NCI-H69 (cell line): Measurements from ENCODE around the gene BPIFB4.
"Not testable (repeated sequence)": the region's sequence is repeated elsewhere in the genome, so short reads cannot be mapped to it uniquely, and the experiment has no call there.

Source experiments
- DNase-seq: peaks from one replicate; lab custom pipeline; 2025; lab: John Stamatoyannopoulos, UW

BPIFB4 gene

GRCh38 chr20:33086052-33086722, 6.7 kb downstream of the BPIFB4 start:
- no peak for DNase-seq

GRCh38 chr20:33091147-33091546, 11.7 kb downstream of the BPIFB4 start:
- no peak for DNase-seq

DNA sequence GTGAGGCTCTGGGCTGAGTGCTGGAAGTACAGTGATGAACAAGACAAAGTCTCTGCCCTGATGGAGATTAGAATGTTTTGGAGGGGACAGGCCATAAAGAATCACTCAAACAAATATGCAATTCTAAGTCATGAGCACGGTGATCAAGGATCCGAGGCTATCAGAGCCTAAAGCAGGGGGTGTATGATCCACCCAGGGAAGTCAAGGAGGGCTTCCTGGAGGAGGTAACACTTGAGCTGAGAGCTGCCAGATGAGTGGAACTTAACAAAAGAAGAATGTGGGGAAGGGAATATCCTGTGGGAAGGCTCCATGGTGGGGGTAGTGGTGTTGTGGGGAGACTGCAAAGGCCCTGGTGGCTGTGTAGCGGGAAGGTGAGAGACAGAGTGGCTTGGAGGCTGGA, 12.2 kb downstream of the BPIFB4 start:
- DNase-seq = no peak

DNA sequence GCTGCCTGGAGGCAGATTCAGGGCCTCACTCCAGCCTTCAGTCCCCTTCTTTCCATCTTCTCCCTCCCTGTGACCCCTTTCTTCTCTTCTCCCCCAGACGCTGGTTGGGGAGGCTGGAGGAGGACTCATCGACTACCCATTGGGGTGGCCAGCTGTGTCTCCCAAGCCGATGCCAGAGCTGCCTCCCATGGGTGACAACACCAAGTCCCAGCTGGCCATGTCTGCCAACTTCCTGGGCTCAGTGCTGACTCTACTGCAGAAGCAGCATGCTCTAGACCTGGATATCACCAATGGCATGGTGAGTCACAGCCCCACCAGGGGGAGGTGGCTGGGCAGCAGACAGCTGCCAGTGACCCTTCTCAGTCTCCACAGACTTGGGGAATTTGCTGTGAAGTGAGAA, 12.9 kb downstream of the BPIFB4 start:
- no peak for DNase-seq

DNA sequence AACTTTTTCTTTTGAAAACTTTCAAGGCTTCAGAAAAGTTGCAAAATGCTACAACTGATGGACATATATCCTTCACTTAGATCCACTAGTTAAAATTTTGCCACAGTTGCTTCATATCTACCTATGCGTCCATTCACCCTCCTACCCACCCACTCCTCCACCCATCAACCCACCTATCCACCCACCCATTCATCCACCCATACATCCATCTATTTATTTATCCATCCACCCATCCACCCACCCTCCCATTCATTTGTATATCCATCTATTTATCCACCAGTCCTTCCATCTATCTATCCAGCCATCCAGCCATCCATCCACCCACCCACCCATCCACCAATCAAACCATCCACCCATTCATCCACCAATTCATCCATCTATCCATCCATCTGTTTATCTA, 13.6 kb downstream of the BPIFB4 start:
- DNase-seq = no peak

DNA sequence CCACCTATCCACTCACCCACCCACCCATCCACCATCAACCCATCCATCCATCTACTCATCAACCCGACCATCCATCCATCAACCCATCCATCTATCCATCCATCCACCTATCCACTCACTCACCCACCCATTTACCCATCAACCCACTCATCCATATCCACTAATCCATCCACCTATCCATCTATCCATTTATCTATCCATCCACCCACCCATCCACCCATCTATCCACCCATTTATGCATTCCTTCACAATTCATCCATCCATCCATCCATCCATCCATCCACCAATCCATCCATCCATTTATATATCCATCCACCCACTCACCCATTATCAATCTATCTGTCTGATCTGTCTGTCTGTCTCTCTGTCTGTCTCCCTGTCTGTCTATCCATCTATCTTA, 14.1 kb downstream of the BPIFB4 start:
- no peak for DNase-seq

DNA sequence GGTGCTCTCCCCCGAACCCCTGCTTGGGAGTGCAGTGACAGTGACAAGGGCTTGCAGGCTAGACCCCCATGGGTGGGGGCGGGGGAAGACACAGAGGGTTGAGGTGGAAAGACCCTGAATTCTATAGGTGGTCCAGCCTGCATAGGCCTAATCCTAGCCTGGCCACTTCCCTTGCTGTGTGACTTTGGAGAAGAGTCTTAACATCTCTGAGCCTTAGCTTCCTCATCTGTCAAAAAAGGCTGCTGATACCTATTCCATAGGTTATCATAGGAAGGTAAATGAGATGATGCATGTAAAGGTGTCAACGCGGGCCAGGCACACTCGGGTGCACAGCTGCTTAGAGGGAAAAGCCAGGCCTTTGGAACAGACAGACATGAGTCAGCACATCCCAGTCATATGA, 15.8 kb downstream of the BPIFB4 start:
- DNase-seq = no peak

DNA sequence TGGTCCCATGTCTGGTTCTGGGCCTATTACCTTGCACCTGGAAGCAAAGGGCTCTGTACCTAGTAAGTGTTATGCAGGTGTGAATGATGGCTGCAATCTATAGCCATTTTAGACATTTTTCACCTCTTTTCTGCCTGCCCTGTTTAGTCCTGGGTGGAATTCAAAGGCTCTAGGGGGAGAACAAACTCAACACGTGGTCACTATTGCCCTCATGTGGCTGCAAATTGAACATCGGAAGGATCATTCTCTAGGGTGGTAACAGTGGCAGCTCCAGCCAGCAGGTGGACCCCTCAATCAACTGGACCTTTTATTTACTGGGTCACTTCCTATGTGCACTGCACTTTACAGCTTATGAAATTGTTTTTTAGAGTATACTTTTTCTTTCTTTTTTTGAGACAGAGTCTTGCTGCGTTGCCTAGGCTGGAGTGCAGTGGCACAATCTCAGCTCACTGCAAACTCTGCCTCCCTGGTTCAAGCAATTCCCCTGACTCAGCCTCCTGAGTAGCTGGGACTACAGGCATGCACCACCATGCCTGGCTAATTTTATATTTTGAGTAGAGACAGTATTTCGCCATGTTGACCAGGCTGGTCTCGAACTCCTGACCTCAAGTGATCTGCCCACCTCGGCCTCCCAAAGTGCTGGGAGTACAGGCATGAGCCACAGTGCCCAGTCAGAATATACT, 16.6 kb downstream of the BPIFB4 start:
- peak; percentile 73 for DNase-seq

- no peak for DNase-seq
These were observed 17.6 kb downstream of the BPIFB4 start for GRCh38 chr20:33097001-33097400.

GRCh38 chr20:33099843-33100538, 20.5 kb downstream of the BPIFB4 start:
- no peak for DNase-seq

- no peak for DNase-seq
These were observed 24.1 kb downstream of the BPIFB4 start for GRCh38 chr20:33103556-33103955.

DNA sequence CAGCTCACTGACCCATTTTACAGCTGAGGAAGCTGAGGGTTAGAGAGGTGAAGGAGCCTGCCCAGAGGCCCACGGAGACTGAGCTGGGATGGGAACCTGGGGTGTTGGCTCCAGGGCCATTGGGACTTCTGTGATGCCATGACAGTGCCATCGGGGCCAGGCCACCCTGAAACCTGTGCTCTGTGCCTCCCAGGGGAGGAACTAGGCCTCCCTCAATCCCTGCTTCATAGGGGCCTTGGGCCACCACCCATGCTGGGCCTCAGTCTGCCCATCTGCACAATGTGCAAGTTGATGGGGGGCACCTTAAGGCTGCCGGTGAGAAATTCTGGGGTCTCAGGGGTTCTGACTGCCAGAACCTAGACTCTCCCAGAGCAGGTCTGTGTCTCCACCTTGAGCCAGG, 24.9 kb downstream of the BPIFB4 start:
- DNase-seq = no peak

DNA sequence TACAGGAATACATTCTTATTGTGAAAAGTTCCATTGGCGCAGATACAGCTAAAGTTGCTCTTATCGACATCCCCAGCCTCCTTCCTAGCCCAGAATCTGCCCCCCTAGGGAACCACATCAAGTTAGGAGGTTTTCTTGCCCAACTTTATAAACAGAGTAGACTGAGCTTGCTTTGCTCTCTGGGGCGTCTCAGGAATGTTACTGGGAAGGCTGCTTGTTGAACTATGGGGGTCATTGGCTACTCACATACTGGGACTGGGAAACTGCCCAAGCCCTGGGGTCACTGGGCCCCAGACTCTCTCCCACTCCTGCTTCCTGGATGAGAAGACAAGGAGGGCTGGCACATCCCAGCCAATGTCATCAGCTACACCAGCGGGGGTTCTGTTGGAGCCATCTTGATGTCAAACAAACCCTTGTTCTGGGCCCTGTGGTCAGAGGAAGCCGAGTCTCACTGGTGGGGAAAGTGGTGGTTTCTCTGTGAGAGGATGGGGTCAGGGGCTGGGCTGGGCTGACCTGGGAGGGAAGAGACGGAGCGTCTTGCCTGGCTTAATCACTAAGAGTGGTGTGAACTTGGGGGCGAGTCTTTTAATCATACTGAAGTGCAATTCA, 26.0 kb downstream of the BPIFB4 start:
- peak; percentile 40 for DNase-seq

DNA sequence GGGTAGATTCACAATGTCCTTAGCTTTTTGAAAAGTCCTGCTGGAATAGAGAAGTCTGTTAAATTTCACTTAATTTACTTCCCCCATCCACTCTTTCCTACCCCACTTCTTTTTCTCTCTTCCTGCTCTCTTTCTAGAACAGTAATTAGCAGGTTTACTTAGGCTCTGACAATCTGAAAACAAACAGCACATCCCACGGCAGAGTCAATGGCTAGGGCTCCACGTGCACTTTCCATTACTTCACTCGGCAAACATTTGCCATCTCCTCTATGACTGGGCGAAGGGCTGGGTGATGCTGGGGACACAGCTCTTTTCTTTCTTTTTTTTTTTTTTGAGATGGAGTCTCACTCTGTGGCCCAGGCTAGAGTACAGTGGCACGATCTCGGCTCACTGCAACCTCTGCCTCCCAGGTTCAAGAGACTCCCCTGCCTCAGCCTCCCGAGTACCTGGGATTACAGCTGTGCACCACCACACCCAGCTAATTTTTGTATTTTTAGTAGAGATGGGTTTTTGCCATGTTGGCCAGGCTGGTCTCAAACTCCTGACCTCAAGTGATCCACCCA, 26.7 kb downstream of the BPIFB4 start:
- DNase-seq = peak; percentile 87

DNA sequence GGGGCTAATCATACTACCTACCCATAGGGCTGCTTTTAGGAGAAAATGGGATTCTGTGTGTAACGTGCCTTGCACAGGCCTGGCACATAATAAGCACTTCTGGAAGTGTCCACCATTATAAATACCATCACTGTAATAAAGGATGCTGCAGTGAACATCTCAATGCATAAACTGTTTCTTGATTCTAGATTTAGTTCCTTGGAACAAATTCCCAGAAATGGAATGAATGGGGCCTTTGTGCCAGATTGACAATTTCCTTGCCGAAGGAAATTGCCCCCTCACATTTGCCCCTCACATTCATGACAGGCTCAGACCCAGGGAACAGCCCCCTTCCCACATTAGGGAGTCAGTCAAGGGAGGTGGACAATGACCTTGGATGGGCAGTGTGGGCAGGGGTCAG, 29.2 kb downstream of the BPIFB4 start:
- DNase-seq = no peak

- DNase-seq = no peak
These were observed 30.8 kb downstream of the BPIFB4 start for GRCh38 chr20:33110147-33110825.

DNA sequence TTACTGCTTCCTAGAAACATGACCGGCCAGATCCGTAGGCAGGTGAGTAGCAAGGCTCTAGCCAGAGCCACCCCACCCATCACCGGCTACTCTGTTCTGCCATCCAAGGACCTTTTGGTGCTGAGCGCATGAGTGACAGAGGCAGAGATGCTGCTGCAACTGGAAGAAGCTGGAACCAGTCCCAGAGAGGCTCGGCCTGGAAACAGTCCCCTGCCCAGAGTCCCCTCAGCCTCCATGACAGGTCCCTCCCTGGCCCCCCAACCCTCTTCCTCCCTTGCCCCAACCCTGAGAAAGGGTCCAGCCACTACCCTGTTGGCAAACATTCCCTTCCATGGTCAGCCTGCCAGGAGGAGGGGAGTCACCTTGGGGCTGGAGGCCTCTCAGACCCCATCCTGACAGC, 31.9 kb downstream of the BPIFB4 start:
- DNase-seq = no peak

DNA sequence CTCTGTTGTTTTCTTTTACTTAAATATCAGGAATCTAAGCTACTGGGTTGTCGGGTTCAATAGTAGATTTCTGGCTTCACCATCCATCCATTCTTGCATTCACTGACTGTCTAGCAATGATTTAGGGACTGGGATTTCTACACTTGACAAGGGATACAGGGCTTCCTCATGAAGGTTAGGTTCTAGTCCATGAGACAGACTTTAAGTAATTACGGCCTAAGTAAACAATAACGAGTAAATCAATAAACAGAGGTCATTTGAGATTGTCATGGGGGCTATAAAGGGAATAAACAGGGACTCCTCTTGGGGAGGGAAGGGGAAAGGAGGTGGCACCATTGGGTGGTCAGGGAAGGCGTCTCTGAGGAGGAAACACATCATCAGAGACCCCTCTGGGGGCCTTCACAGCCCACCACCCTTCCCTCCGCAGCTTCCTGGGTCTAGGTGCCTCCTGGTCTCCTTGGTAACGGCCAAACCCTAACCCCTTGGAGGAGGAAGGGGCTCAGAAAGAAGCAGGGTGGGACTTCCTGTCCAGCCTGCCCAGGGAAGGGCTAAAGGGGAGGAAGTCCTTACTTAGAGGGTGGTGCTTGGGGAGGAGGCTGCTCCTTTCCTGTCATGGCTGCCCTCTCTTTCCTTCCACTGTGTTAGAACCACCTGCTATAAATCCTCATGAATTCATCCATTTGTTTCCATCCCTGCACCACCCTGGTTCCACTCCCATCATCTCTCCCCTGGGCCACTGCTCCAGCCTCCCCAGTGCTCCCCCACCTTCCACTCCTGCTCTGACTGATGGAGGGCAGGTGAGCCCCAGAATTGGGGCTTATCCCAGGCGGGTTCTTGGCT, 33.3 kb downstream of the BPIFB4 start:
- DNase-seq = no peak

DNA sequence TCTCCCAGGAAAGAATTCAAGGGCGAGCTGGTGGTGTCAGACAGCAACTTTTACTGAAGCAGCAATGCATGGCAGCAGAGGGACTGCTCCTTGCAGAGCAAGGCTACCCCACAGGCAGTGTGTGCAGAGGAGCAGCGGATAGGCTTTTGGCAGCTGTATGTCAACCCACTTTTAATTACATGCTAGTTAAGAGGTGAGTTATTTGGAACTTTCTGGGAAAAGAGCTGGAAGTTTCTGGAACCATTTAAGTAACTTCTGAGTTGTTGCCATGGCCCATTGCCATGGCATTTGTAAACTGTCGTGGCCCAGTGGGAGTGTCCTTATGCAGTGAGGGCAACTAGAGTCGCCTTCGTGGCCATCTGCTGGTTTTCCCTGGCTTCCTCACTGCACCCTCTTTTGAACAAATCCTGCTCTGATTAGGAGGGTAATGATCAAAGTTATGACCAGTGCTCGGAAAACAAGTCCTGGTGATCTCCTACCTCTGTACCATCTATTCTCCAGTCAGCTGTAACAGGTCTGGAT, 34.0 kb downstream of the BPIFB4 start:
- DNase-seq = no peak

GRCh38 chr20:33115501-33115900, 36.1 kb downstream of the BPIFB4 start:
- not testable (repeated sequence) for DNase-seq
